RWPE1 (cell line): ENCODE results near the gene MLLT6.

Source experiments
- CTCF ChIA-PET: fragments of 350-600 bp; sonication (Branson Sonifier 250); formaldehyde crosslinking; extraction: SDS; loops from one replicate; lab custom pipeline; 2021; lab: Yijun Ruan, JAX
- POLR2A ChIA-PET: fragments of 400-600 bp; formaldehyde crosslinking; extraction: SDS; loops from one replicate; lab custom pipeline; 2020; ENCODE audit warnings: antibody characterized with exemption; ENCODE audit not compliant: low non-redundant PET; lab: Yijun Ruan, JAX
- DNase-seq: peaks from one replicate; pipeline ENCODE4 v3.0.0; 2012; ENCODE audit warnings: low spot score
- H3K27ac ChIP-seq: fragments of 450-650 bp; 2 replicates; pipeline ENCODE4 v1.5.1; 2017
- CTCF ChIP-seq: fragments of 450-650 bp; conservative IDR thresholded peaks from 2 replicates; pipeline ENCODE4 v1.5.1; 2017; ENCODE audit warnings: low read depth, mild to moderate bottlenecking

Gene MLLT6

GRCh38 chr17:38705803-38706504 lies 881 bp downstream of the MLLT6 start:
- peak overlapping the region; percentile 93 for H3K27ac ChIP-seq
- CTCF ChIA-PET = interaction anchor here (0.6 to 2.1 kb wide), 2 partner anchors 29 to 274 kb away, joined by 3 to 10 read pairs; no protein-coding TSS in a partner anchor
- no peak for TF ChIP-seq CTCF
- DNase-seq = peak; percentile 59
- POLR2A ChIA-PET = interaction anchor here (0.9 kb wide), 1 partner anchor 11 kb away, joined by 3 read pairs; no protein-coding TSS in a partner anchor

GRCh38 chr17:38706505-38707216 lies 1.6 kb downstream of the MLLT6 start:
- peak overlapping the region; percentile 93 for H3K27ac ChIP-seq
- ChIA-PET POLR2A (interaction anchor here (0.9 kb wide), 1 partner anchor 10 kb away, joined by 3 read pairs; no protein-coding TSS in a partner anchor), CTCF (interaction anchor here (0.6 to 0.7 kb wide), 2 partner anchors 11 to 1494 kb away, joined by 3 to 6 read pairs; no protein-coding TSS in a partner anchor)
- TF ChIP-seq CTCF = no peak
- no peak for DNase-seq

GRCh38 chr17:38707678-38708351 lies 2.7 kb downstream of the MLLT6 start:
- ChIA-PET CTCF (interaction anchor here (0.7 kb wide), 1 partner anchor 1495 kb away, joined by 6 read pairs; no protein-coding TSS in a partner anchor), POLR2A (no interaction called here)
- TF ChIP-seq CTCF = no peak

GRCh38 chr17:38709104-38709820 lies 4.2 kb downstream of the MLLT6 start:
- POLR2A ChIA-PET = interaction anchor here (1.0 kb wide), 1 partner anchor 22 kb away, joined by 4 read pairs; no protein-coding TSS in a partner anchor
- TF ChIP-seq CTCF = no peak
- DNase-seq = no peak
- CTCF ChIA-PET = interaction anchor here (0.5 to 0.6 kb wide), 2 partner anchors 12 to 35 kb away, joined by 3 to 4 read pairs; no protein-coding TSS in a partner anchor
- 0 out of 2 replicates have a peak overlapping the region, but pooled peaks have one; percentile 16 for H3K27ac ChIP-seq

More at GRCh38 chr17:38707678-38708351, 2.7 kb downstream of the MLLT6 start:
- no peak for DNase-seq
- H3K27ac ChIP-seq = peak overlapping the region; percentile 93

GRCh38 chr17:38709864-38710603 lies 5.0 kb downstream of the MLLT6 start:
- H3K27ac ChIP-seq = peak overlapping the region; percentile 49
- no peak for DNase-seq
- ChIA-PET POLR2A (interaction anchor here (1.0 kb wide), 1 partner anchor 23 kb away, joined by 4 read pairs; no protein-coding TSS in a partner anchor), CTCF (interaction anchor here (0.5 to 1.2 kb wide), 3 partner anchors 12 to 33 kb away, joined by 3 to 4 read pairs (median 3); no protein-coding TSS in a partner anchor)
- TF ChIP-seq CTCF = no peak
